Measurements from ENCODE around the gene CYSTM1.

Gene CYSTM1

GRCh38 chr5:140219068-140219991 is 44.3 kb downstream of the CYSTM1 start:
- TF ChIP-seq CTCF (IDR thresholded peaks at IDR 0.05; ENCODE audit: extremely low read depth, insufficient read depth, missing control alignments) = no peak
- no peak for DNase-seq (ENCODE audit: low spot score)
- in situ Hi-C loops (cut with MboI; ENCODE audit: low pct_unique_long_range_greater_than_20kb, low sequenced_read_pairs, unreplicated experiment) = no loop called here

GRCh38 chr5:140220032-140220697 is 45.2 kb downstream of the CYSTM1 start:
- peak; percentile 32 for DNase-seq (ENCODE audit: low spot score)
- TF ChIP-seq CTCF (IDR thresholded peaks at IDR 0.05; ENCODE audit: extremely low read depth, insufficient read depth, missing control alignments) = no peak
- in situ Hi-C loops (cut with MboI; ENCODE audit: low pct_unique_long_range_greater_than_20kb, low sequenced_read_pairs, unreplicated experiment) = no loop called here

GRCh38 chr5:140220698-140221064 is 45.7 kb downstream of the CYSTM1 start:
- DNase-seq (ENCODE audit: low spot score) = no peak

GRCh38 chr5:140221697-140222223 is 46.8 kb downstream of the CYSTM1 start:
- in situ Hi-C loops (cut with MboI; ENCODE audit: low pct_unique_long_range_greater_than_20kb, low sequenced_read_pairs, unreplicated experiment) = no loop called here
- TF ChIP-seq CTCF (IDR thresholded peaks at IDR 0.05; ENCODE audit: extremely low read depth, insufficient read depth, missing control alignments) = no peak

More at GRCh38 chr5:140220698-140221064, 45.7 kb downstream of the CYSTM1 start:
- no peak for TF ChIP-seq CTCF (IDR thresholded peaks at IDR 0.05; ENCODE audit: extremely low read depth, insufficient read depth, missing control alignments)
- in situ Hi-C loops (cut with MboI; ENCODE audit: low pct_unique_long_range_greater_than_20kb, low sequenced_read_pairs, unreplicated experiment) = no loop called here

GRCh38 chr5:140222416-140222815 is 47.4 kb downstream of the CYSTM1 start:
- TF ChIP-seq CTCF (IDR thresholded peaks at IDR 0.05; ENCODE audit: extremely low read depth, insufficient read depth, missing control alignments) = no peak
- in situ Hi-C loops (cut with MboI; ENCODE audit: low pct_unique_long_range_greater_than_20kb, low sequenced_read_pairs, unreplicated experiment) = no loop called here
- no peak for DNase-seq (ENCODE audit: low spot score)

More at GRCh38 chr5:140221697-140222223, 46.8 kb downstream of the CYSTM1 start:
- peak; percentile 53 for DNase-seq (ENCODE audit: low spot score)

- TF ChIP-seq CTCF (IDR thresholded peaks at IDR 0.05; ENCODE audit: extremely low read depth, insufficient read depth, missing control alignments) = no peak
- DNase-seq (ENCODE audit: low spot score) = no peak
- in situ Hi-C loops (cut with MboI; ENCODE audit: low pct_unique_long_range_greater_than_20kb, low sequenced_read_pairs, unreplicated experiment) = no loop called here
Observed at GRCh38 chr5:140223567-140223966, 48.6 kb downstream of the CYSTM1 start.

Measured in GM13977 (cell line).